ENCODE data around the gene MS4A6A.

MS4A6A gene

DNA sequence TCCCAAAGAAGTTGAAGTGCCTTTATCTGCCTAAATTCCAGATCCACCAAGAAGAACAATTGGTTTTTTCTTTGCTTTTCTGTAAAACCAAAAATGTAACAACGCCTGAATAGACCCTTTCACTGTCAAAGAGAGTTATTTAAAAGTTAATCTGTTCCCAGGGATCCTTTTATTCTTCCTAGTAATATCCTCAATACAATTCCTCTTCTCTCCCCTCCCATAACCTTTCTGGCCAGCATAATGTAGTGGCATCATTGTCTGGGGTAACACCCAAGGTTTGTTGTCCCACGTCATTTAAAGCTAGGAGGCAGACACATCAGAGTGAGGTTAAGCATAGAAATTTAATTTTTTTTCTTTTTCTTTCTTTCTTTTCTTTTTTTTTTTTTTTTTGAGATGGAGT lies 54.5 kb downstream of the MS4A6A start:
- TF ChIP-seq, protein P1, sequence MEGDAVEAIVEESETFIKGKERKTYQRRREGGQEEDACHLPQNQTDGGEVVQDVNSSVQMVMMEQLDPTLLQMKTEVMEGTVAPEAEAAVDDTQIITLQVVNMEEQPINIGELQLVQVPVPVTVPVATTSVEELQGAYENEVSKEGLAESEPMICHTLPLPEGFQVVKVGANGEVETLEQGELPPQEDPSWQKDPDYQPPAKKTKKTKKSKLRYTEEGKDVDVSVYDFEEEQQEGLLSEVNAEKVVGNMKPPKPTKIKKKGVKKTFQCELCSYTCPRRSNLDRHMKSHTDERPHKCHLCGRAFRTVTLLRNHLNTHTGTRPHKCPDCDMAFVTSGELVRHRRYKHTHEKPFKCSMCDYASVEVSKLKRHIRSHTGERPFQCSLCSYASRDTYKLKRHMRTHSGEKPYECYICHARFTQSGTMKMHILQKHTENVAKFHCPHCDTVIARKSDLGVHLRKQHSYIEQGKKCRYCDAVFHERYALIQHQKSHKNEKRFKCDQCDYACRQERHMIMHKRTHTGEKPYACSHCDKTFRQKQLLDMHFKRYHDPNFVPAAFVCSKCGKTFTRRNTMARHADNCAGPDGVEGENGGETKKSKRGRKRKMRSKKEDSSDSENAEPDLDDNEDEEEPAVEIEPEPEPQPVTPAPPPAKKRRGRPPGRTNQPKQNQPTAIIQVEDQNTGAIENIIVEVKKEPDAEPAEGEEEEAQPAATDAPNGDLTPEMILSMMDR (IDR thresholded peaks at IDR 0.05): no peak
- Histone ChIP-seq H3K27ac (no peak overlapping the region), H3K4me3 (no peak overlapping the region), H3K9me3 (no peaks in the 10 kb centered on the region), H3K36me3 (no peaks in the 10 kb centered on the region), H3K27me3 (no peaks in the 10 kb centered on the region), H3K4me1 (no peaks in the 10 kb centered on the region)
- intact Hi-C loops (cut with DNase I; ENCODE audit: low total_unique reads): no loop called here
- no peak for DNase-seq

DNA sequence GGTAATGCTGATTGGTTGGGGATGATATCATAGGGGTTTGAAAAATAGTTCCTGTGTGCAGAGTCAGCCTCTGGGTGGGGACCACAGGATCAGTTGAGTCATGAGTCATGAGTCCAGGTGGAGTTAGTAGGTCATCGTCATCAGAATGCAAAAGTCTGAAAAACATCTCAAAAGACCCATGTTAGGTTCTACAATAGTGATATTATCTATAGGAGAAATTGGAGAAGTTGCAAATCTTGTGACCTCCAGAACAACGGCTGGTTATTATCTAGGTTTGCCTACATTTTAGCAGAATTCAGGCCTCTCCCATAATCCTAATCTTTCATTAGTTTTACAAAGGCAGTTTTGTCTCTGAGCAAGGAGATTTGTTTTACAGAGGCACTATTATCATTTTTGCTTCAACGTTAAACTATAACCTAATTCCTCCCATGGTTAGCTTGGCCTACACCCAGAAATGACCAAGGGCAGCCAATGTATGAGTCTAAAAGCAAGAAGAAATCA lies 55.5 kb downstream of the MS4A6A start:
- no peaks in the 10 kb centered on the region for H3K27me3 ChIP-seq
- H3K36me3 ChIP-seq: no peaks in the 10 kb centered on the region
- DNase-seq: no peak
- H3K27ac ChIP-seq: no peak overlapping the region
- H3K9me3 ChIP-seq: no peaks in the 10 kb centered on the region
- intact Hi-C loops (cut with DNase I; ENCODE audit: low total_unique reads): no loop called here
- TF ChIP-seq, protein P1 (IDR thresholded peaks at IDR 0.05): no peak
- H3K4me3 ChIP-seq: no peak overlapping the region
- no peaks in the 10 kb centered on the region for H3K4me1 ChIP-seq

DNA sequence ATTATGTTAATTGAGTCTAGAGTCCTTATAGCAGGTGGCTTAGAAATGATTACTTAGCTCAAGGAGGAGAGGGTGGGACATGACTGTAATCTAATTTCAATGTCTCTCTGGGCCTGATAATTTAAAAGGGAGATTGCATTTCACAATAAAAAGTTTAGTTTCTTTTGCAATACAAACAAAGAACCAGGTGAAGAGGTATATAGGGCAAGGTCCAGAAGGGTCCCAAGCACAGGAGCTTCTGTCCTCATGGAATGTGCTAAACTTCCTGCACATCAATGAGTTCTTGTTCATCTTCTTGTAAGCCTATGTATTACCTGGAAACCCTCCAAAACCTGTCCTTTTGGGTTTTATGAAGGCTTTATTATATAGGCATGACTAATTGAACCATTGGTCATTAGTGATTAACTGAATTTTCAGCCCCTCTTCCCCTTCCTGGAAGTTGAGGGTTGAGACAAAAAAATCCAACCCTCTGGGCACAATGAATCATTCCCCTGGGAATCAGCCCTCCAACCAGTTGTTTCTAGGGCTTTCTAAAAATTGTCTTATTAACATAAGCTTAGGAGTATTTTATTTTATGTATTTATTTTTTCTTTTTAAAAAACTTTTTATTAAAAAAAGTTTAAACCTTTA lies 56.8 kb downstream of the MS4A6A start:
- Histone ChIP-seq H3K36me3 (no peaks in the 10 kb centered on the region), H3K4me3 (no peak overlapping the region), H3K9me3 (no peaks in the 10 kb centered on the region), H3K27me3 (no peaks in the 10 kb centered on the region), H3K4me1 (no peaks in the 10 kb centered on the region), H3K27ac (no peak overlapping the region)
- no peak for DNase-seq
- TF ChIP-seq, protein P1 (IDR thresholded peaks at IDR 0.05): no peak
- intact Hi-C loops (cut with DNase I; ENCODE audit: low total_unique reads): no loop called here

DNA sequence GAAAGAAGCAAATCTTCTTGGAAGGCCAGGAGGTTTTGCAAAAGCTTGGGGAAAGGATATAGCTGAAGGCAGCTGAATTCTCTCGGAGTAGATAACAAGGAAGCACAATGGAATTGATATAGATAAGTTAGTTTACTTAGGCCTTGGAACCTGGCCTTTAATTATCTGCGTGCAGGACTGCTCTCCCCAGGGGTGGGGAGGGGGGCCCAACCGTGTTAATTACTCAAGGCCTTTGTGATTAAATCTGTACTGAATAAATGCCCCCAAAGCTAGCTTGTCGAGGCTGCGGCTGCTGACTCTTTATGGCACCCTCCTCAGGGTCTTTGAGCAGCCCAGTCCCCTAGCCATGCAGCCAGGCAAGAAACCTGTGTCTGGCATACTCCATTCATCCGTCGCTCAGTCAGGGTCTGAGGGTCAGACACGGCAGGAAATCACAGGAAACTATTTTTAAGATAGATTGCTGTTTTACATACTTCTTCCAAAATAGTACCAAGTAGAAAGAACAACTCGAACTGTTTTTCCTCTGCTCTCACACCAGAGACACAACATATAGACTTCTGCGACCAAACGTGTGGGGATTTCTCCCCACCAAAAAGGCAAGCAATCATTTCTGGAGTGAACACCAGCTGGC lies 58.0 kb downstream of the MS4A6A start:
- no peak for DNase-seq
- Histone ChIP-seq H3K9me3 (no peaks in the 10 kb centered on the region), H3K4me1 (no peaks in the 10 kb centered on the region), H3K36me3 (no peaks in the 10 kb centered on the region), H3K4me3 (no peak overlapping the region), H3K27ac (no peak overlapping the region), H3K27me3 (no peaks in the 10 kb centered on the region)
- TF ChIP-seq, protein P1 (IDR thresholded peaks at IDR 0.05): no peak
- intact Hi-C loops (cut with DNase I; ENCODE audit: low total_unique reads): no loop called here
